Nephron (organoid): Measurements from ENCODE around the gene OR8S1.
"Not testable (repeated sequence)": the region's sequence is repeated elsewhere in the genome, so short reads cannot be mapped to it uniquely, and the experiment has no call there.

Experiments
- H3K27ac Mint-ChIP-seq, 3 experiments: 2 replicates each; pipeline ENCODE4 v1.8.0; 2020; ENCODE audit warnings: mixed read lengths in 3 of 3, mild to moderate bottlenecking in 2 of 3, moderate library complexity in 1 of 3
- H3K27me3 Mint-ChIP-seq: 2 replicates; pipeline ENCODE4 v1.8.0; 2021; ENCODE audit warnings: low read depth, mild to moderate bottlenecking, moderate library complexity, mixed read lengths
- H3K36me3 Mint-ChIP-seq: 2 replicates; pipeline ENCODE4 v1.8.0; 2020; ENCODE audit warnings: low read depth, mixed read lengths
- H3K4me1 Mint-ChIP-seq: 2 replicates; pipeline ENCODE4 v1.8.0; 2020; ENCODE audit warnings: mixed read lengths
- H3K4me3 Mint-ChIP-seq, 3 experiments: 2 replicates each; pipeline ENCODE4 v1.8.0; 2020; ENCODE audit warnings: mild to moderate bottlenecking in 3 of 3, mixed read lengths in 3 of 3, moderate library complexity in 2 of 3
- H3K9me3 Mint-ChIP-seq: 2 replicates; pipeline ENCODE4 v1.8.0; 2020; ENCODE audit warnings: mixed read lengths
- CTCF ChIP-seq, 3 experiments: fragments of 200-600 bp; sonication (generic); IDR thresholded peaks; one replicate each; pipeline ENCODE4 v1.5.0; 2021; ENCODE audit warnings: antibody characterized with exemption in 3 of 3; ENCODE audit not compliant: unreplicated experiment in 3 of 3

Gene OR8S1

DNA sequence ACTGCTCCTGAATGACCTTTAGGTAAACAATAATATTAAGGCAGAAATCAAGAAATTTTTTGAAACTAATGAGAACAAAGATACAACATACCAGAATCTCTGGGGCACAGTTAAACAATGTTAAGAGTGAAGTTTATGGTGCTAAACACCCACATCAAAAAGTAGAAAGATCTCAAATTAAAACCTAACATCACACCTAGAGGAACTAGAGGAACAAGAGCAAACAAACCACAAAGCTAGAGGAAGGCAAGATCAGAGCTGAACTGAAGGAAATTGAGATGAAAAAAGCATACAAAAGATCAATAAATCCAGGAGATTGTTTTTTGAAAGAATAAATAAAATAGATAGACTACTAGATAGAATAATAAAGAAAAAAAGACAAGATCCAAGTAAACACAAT, 7.2 kb downstream of the OR8S1 start:
- TF ChIP-seq CTCF (IDR thresholded peaks at IDR 0.05; ENCODE audit: unreplicated experiment in 3 of 3) = no peak
- peaks cover 13% of the 10 kb centered on the region for H3K9me3 Mint-ChIP-seq
- no peaks in the 10 kb centered on the region for H3K4me1 Mint-ChIP-seq
- H3K4me3 Mint-ChIP-seq = no peak overlapping the region
- no peak overlapping the region for H3K27ac Mint-ChIP-seq
- H3K36me3 Mint-ChIP-seq = no peaks in the 10 kb centered on the region
- peaks cover 4% of the 10 kb centered on the region for H3K27me3 Mint-ChIP-seq

DNA sequence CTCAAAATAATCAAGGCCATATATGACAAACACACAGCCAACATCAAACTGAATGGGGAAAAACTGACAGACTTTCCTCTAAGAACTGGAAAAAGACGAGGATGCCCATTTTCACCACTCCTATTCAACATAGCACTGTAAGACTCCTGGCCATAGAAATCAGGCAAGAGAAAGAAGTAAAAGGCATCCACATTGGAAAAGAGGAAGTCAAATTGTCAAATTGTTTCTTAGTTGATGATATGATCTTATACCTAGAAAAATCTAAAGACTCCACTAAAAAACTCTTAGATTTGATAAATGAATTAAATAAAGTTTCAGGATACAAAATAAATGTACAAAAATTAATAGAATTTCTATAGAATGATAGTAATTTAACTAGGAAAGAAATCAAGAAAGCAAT, 11.2 kb downstream of the OR8S1 start:
- TF ChIP-seq CTCF (IDR thresholded peaks at IDR 0.05; ENCODE audit: unreplicated experiment in 3 of 3) = no peak
- H3K4me3 Mint-ChIP-seq = no peak overlapping the region
- H3K4me1 Mint-ChIP-seq = no peaks in the 10 kb centered on the region
- peaks cover 7% of the 10 kb centered on the region for H3K27me3 Mint-ChIP-seq
- H3K9me3 Mint-ChIP-seq = peaks cover 13% of the 10 kb centered on the region
- H3K27ac Mint-ChIP-seq = no peak overlapping the region
- no peaks in the 10 kb centered on the region for H3K36me3 Mint-ChIP-seq

DNA sequence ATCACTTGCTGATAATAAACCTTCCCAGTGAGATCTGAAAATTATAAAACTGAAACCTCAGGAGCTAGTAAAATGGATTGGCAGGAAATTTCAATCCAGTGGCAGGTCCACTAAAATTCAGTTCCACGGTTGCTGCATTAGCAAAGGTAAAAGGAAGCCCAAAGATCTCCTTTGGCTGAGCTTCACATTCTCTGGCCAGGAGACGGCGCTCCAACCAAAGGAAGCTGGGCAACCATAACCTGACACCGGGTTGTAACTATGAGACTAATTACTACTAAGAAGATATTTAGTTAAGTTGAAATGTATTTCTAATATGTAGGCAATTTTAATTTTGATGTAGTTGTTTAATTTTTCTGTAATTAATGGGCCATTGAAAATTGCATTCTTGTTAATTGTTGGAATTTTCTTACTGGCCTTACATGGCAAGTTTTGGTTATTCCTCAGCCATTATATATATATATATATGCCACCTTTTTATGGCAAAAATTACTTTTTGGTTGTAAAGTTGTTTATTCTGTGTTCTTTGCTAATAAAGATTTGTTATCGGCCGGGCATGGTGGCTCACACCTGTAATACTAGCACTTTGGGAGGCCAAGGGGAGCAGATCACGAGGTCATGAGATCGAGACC, 17.0 kb downstream of the OR8S1 start:
- TF ChIP-seq CTCF (IDR thresholded peaks at IDR 0.05; ENCODE audit: unreplicated experiment in 3 of 3) = peak in 1 of 3 experiments; percentile 40
- Mint-ChIP-seq H3K27ac (no peak overlapping the region), H3K36me3 (no peaks in the 10 kb centered on the region), H3K9me3 (peaks cover under 1% of the 10 kb centered on the region), H3K4me1 (no peaks in the 10 kb centered on the region), H3K4me3 (no peak overlapping the region), H3K27me3 (peaks cover 3% of the 10 kb centered on the region)

DNA sequence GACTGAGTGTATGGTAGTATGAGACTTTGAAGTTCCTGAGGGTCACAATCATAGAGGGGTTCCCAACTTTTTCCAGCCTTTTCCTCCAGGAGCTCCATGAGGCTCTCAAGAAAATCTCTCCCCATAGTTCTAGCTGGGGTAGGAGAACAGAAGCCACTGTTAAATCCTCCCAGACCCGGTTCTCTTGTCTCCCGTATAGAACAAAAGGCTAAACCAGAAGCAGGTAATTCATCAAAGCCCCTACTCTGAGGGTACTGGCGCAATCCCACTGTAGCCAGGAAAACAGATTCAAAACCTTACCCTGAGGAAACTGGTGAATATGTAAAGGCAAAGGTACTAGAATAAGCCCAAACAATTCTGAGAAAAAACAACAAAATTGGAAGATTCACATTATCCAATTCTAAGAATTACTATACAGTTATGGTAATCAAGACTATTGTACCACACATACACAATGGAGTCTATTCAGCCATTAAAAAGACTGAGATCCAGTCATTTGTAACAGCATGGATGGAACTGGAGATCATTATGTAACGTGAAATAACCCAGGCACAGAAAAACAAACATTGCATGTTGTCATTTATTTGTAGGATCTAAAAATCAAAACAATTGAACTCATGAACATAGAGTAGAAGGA, 20.5 kb downstream of the OR8S1 start:
- no peak overlapping the region for H3K27ac Mint-ChIP-seq
- no peaks in the 10 kb centered on the region for H3K27me3 Mint-ChIP-seq
- H3K36me3 Mint-ChIP-seq = no peaks in the 10 kb centered on the region
- no peak for TF ChIP-seq CTCF (IDR thresholded peaks at IDR 0.05; ENCODE audit: unreplicated experiment in 3 of 3)
- peaks cover 12% of the 10 kb centered on the region for H3K9me3 Mint-ChIP-seq
- no peak overlapping the region for H3K4me3 Mint-ChIP-seq
- H3K4me1 Mint-ChIP-seq = no peaks in the 10 kb centered on the region

DNA sequence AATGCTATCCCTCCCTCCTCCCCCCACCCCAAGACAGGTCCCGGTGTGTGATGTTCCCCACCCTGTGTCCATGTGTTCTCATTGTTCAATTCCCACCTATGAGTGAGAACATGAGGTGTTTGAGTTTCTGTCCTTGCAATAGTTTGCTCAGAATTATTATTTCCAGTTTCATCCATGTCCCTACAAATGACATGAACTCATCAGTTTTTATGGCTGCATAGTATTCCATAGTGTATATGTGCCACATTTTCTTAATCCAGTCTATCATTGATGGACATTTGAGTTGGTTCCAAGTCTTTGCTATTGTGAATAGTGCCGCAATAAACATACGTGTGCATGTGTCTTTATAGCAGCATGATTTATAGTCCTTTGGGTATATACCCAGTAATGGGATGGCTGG, 21.6 kb downstream of the OR8S1 start:
- peaks cover 15% of the 10 kb centered on the region for H3K9me3 Mint-ChIP-seq

GRCh38 chr12:48551636-48552035, 26.2 kb downstream of the OR8S1 start:
- not testable (repeated sequence) for H3K4me1 Mint-ChIP-seq, H3K27me3 Mint-ChIP-seq, H3K4me3 Mint-ChIP-seq, H3K27ac Mint-ChIP-seq, H3K36me3 Mint-ChIP-seq
- peaks cover 21% of the 10 kb centered on the region for H3K9me3 Mint-ChIP-seq

More for the DNA sequence above, 21.6 kb downstream of the OR8S1 start:
- not testable (repeated sequence) for H3K27ac Mint-ChIP-seq, H3K36me3 Mint-ChIP-seq, H3K27me3 Mint-ChIP-seq, H3K4me3 Mint-ChIP-seq, H3K4me1 Mint-ChIP-seq

- H3K36me3 Mint-ChIP-seq, H3K4me1 Mint-ChIP-seq, H3K27ac Mint-ChIP-seq, H3K4me3 Mint-ChIP-seq, H3K27me3 Mint-ChIP-seq: not testable (repeated sequence)
- H3K9me3 Mint-ChIP-seq = peaks cover 18% of the 10 kb centered on the region
Observed at GRCh38 chr12:48553666-48554343, 28.4 kb downstream of the OR8S1 start.
